Activated naive CD4-positive, alpha-beta T cell treated with anti-CD3 and anti-CD28 coated beads, Interleukin-2, amount 10 ng/mL, durations not matched to agents 5 hours and 36 hours (primary cell): Measurements from ENCODE around the gene PLPPR4. TPM values are rescaled to one million over a fixed set of nuclear protein-coding genes. Genes with fewer than 3 reads are reported as not detected.

Source experiments
- total RNA-seq, 2 experiments: library from RNA; stranded (reverse); gene quantifications; one replicate each; pipeline ENCODE4 v1.2.3, GENCODE V29; 2021

PLPPR4 gene
- not detected for total RNA-seq

GRCh38 chr1:99264201-99265021 lies at the start of gene PLPPR4:
Gene PLPPR4, plus strand, starts transcription at chr1:99264492. Its CDS starts 102 bp downstream, at chr1:99264594.

